Hepatocyte (in vitro differentiated cells): ENCODE results near the gene PHACTR3.

Experiments
- EZH2phosphoT487 ChIP-seq: fragments of 200-600 bp; sonication (generic); IDR thresholded peaks from one replicate; pipeline ENCODE4 v1.6.1; 2018; ENCODE audit warnings: antibody characterized with exemption, mild to moderate bottlenecking, low read depth, moderate library complexity; ENCODE audit not compliant: unreplicated experiment, severe bottlenecking
- TF ChIP-seq, protein P1 (sequence below): fragments of 200-600 bp; sonication (generic); IDR thresholded peaks from 2 replicates; pipeline ENCODE4 v1.5.1; 2016; ENCODE audit warnings: antibody characterized with exemption, mild to moderate bottlenecking; ENCODE audit not compliant: poor library complexity

- no peak for TF ChIP-seq EZH2phosphoT487
- TF ChIP-seq, protein P1, sequence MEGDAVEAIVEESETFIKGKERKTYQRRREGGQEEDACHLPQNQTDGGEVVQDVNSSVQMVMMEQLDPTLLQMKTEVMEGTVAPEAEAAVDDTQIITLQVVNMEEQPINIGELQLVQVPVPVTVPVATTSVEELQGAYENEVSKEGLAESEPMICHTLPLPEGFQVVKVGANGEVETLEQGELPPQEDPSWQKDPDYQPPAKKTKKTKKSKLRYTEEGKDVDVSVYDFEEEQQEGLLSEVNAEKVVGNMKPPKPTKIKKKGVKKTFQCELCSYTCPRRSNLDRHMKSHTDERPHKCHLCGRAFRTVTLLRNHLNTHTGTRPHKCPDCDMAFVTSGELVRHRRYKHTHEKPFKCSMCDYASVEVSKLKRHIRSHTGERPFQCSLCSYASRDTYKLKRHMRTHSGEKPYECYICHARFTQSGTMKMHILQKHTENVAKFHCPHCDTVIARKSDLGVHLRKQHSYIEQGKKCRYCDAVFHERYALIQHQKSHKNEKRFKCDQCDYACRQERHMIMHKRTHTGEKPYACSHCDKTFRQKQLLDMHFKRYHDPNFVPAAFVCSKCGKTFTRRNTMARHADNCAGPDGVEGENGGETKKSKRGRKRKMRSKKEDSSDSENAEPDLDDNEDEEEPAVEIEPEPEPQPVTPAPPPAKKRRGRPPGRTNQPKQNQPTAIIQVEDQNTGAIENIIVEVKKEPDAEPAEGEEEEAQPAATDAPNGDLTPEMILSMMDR: no peak
Observed at GRCh38 chr20:59616306-59616705, 12.0 kb downstream of the PHACTR3 start.
